Osteocyte (in vitro differentiated cells): ENCODE data around the gene SLC35E1. TPM values are rescaled to one million over a fixed set of nuclear protein-coding genes. Genes with fewer than 3 reads are reported as not detected.

Source experiments
- DNase-seq: peaks from one replicate; pipeline ENCODE4 v3.0.0; 2021; ENCODE audit warnings: mixed read lengths; ENCODE audit not compliant: unreplicated experiment; ENCODE audit errors: extremely low spot score
- H3K27ac Mint-ChIP-seq: one replicate; pipeline ENCODE4 v1.8.0; 2021; ENCODE audit warnings: mild to moderate bottlenecking, mixed read lengths; ENCODE audit not compliant: unreplicated experiment
- H3K27me3 Mint-ChIP-seq: one replicate; pipeline ENCODE4 v1.8.0; 2021; ENCODE audit warnings: mixed read lengths; ENCODE audit not compliant: unreplicated experiment
- H3K36me3 Mint-ChIP-seq: one replicate; pipeline ENCODE4 v1.8.0; 2021; ENCODE audit warnings: mixed read lengths; ENCODE audit not compliant: unreplicated experiment
- H3K4me1 Mint-ChIP-seq: one replicate; pipeline ENCODE4 v1.8.0; 2021; ENCODE audit warnings: mixed read lengths; ENCODE audit not compliant: unreplicated experiment
- H3K4me3 Mint-ChIP-seq: one replicate; pipeline ENCODE4 v1.8.0; 2021; ENCODE audit warnings: mild to moderate bottlenecking, moderate library complexity, mixed read lengths; ENCODE audit not compliant: unreplicated experiment
- H3K9me3 Mint-ChIP-seq: one replicate; pipeline ENCODE4 v1.8.0; 2021; ENCODE audit warnings: mixed read lengths; ENCODE audit not compliant: unreplicated experiment
- total RNA-seq: library from RNA; stranded (reverse); gene quantifications from 2 replicates; pipeline ENCODE4 v1.2.1, GENCODE V29; 2021
- TF ChIP-seq, protein P1 (sequence below): fragments of 200-600 bp; sonication (generic); IDR thresholded peaks from 2 replicates; pipeline ENCODE4 v1.5.0; 2021; ENCODE audit warnings: antibody characterized with exemption, mild to moderate bottlenecking, moderate library complexity

SLC35E1 gene
- total RNA-seq, 1 donor from 2014 or later, result 55.5 TPM

DNA sequence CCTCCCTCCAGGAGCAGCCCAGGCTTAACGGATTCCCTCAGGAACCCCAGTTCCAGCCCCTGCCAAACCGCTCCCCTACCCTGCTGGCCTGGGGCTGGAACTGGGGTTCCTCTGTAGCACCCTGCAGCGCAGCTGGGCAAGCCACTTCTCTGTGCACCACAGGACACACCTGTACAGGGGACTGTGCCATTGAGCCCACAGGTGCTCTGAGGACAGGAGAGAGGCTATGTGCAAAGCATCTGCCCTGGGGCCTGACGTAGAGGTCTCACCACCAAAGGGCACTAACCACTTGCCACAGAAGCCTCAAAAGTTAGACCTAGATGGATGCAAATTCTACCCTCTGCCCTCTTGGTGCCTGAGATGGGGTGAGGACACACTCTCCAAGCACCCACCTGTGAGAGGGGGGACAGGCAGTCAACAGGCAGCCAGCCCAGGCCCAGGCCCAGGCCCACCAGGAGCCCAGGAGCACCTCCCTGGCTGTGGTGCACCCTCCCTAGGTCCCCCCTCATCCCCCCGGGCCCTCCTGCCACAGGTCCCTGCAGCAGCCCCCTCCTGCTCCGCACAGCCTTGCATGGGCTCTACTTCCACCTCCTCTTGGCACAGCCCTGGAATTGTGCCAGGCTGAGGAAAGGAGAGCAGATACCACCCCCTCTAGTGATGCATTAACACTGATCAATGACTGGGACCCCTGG is 27.6 kb upstream of the SLC35E1 start:
- Mint-ChIP-seq H3K27ac (no peak overlapping the region), H3K36me3 (no peaks in the 10 kb centered on the region), H3K9me3 (no peaks in the 10 kb centered on the region), H3K4me1 (peaks cover 15% of the 10 kb centered on the region), H3K4me3 (no peak overlapping the region), H3K27me3 (no peaks in the 10 kb centered on the region)
- DNase-seq, result no peak
- TF ChIP-seq, protein P1, sequence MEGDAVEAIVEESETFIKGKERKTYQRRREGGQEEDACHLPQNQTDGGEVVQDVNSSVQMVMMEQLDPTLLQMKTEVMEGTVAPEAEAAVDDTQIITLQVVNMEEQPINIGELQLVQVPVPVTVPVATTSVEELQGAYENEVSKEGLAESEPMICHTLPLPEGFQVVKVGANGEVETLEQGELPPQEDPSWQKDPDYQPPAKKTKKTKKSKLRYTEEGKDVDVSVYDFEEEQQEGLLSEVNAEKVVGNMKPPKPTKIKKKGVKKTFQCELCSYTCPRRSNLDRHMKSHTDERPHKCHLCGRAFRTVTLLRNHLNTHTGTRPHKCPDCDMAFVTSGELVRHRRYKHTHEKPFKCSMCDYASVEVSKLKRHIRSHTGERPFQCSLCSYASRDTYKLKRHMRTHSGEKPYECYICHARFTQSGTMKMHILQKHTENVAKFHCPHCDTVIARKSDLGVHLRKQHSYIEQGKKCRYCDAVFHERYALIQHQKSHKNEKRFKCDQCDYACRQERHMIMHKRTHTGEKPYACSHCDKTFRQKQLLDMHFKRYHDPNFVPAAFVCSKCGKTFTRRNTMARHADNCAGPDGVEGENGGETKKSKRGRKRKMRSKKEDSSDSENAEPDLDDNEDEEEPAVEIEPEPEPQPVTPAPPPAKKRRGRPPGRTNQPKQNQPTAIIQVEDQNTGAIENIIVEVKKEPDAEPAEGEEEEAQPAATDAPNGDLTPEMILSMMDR, result no peak

DNA sequence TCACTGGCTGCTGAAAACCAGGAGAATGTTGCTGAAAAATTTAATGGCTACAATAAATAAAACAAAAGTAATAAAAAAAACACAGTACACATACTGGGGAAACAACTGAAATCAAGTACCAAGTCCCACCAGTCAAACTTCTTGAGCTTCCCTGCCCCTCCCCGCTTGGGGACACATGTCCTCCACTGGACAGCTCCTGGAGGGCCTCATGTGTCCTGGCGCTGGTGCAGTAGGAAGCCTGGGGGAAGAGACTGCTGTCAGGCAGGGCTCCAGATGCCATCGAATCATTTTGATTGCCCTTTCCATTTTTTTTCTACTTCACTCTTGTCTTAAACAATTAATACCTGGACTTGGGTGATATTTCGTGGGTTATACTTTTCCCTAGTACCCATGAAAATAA is 26.6 kb upstream of the SLC35E1 start:
- no peak for DNase-seq

DNA sequence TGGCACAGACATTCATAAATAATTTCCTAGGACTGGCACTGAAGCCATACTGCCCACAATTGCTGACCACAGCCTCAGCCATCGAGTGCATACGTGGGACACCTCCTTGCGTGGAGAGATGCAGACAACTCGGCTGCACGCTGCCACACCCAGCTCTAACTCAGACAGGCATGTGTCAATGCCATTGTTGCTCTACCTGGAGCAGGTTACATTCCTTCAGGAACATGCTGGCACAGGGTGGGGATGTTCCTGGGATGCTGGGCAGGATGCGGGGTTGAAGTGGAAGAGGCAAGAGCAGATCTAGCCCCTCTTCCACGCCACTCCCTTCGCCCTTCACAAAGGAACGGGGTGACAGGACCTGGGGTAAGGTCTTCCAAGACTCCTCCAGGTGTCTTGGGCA is 24.2 kb upstream of the SLC35E1 start:
- H3K27ac Mint-ChIP-seq, result no peak overlapping the region
- no peaks in the 10 kb centered on the region for H3K27me3 Mint-ChIP-seq
- H3K4me3 Mint-ChIP-seq, result no peak overlapping the region
- no peaks in the 10 kb centered on the region for H3K36me3 Mint-ChIP-seq
- H3K9me3 Mint-ChIP-seq, result no peaks in the 10 kb centered on the region
- TF ChIP-seq, protein P1, result no peak
- no peak for DNase-seq
- H3K4me1 Mint-ChIP-seq, result peaks cover 17% of the 10 kb centered on the region

More for the DNA sequence above, 26.6 kb upstream of the SLC35E1 start:
- TF ChIP-seq, protein P1, result no peak
- no peaks in the 10 kb centered on the region for H3K27me3 Mint-ChIP-seq
- no peaks in the 10 kb centered on the region for H3K36me3 Mint-ChIP-seq
- no peak overlapping the region for H3K27ac Mint-ChIP-seq
- H3K4me1 Mint-ChIP-seq, result peaks cover 15% of the 10 kb centered on the region
- no peak overlapping the region for H3K4me3 Mint-ChIP-seq
- no peaks in the 10 kb centered on the region for H3K9me3 Mint-ChIP-seq

DNA sequence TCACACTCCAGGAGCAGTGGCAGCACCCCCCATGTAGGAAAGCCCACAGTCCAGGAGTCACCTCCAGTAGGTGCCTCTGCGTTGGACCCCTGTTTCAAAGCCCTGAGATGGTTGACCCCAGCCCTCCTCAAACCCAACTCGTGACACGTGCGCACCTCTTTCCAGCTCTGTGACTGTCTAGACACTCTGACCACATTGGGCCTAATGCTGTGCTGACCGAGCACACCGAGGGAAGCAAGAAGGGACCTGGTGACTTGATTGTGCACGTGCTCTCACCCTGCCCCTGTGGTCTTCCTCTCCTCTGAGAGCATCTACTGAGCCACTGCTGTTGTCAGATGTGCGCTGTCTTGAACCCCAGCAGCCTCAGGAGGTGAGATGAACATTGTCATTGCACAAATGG is 22.9 kb upstream of the SLC35E1 start:
- H3K27ac Mint-ChIP-seq, result no peak overlapping the region
- H3K9me3 Mint-ChIP-seq, result no peaks in the 10 kb centered on the region
- no peaks in the 10 kb centered on the region for H3K27me3 Mint-ChIP-seq
- H3K4me1 Mint-ChIP-seq, result peaks cover 16% of the 10 kb centered on the region
- no peak for DNase-seq
- TF ChIP-seq, protein P1, result no peak
- no peaks in the 10 kb centered on the region for H3K36me3 Mint-ChIP-seq
- H3K4me3 Mint-ChIP-seq, result no peak overlapping the region

DNA sequence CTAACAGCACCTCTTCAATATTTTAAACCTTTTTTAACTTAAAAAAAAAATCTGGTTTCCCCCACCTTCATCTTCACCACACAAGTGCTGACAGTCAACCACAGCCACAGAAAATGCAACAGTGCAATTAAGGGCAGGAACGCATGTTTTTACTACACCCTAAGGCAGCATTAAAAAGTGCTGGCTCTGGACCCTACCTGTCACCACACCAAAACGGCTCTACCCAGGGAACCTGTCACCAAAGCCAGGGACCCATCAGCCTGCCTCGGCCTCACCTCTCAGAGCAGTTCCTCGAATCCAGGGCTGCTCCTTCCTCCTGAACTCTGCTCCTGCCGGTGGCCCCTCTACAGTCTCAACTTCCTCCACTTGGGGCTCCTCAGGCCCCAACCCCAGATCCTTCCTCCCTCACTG is 22.5 kb upstream of the SLC35E1 start:
- Mint-ChIP-seq H3K36me3 (no peaks in the 10 kb centered on the region), H3K27ac (no peak overlapping the region)

More for the DNA sequence above, 22.5 kb upstream of the SLC35E1 start:
- Mint-ChIP-seq H3K4me1 (peaks cover 19% of the 10 kb centered on the region), H3K27me3 (no peaks in the 10 kb centered on the region), H3K9me3 (no peaks in the 10 kb centered on the region), H3K4me3 (no peak overlapping the region)
- TF ChIP-seq, protein P1, result no peak
- no peak for DNase-seq
